Omental fat pad (tissue), 4 donors: Measurements from ENCODE around the gene FRMD4A. TPM values are rescaled to one million over a fixed set of nuclear protein-coding genes. Genes with fewer than 3 reads are reported as not detected.

Experiments
- ATAC-seq: fragments of 150-250 bp; one replicate; pipeline ENCODE4 v1.9.1; 2016; ENCODE audit warnings: mild to moderate bottlenecking, moderate library complexity; ENCODE audit not compliant: low FRiP score
- DNase-seq: peaks from one replicate; pipeline ENCODE4 v3.0.0-alpha.2; 2019; ENCODE audit warnings: low spot score
- CTCF ChIP-seq, 3 donors: fragments of 450-650 bp; IDR thresholded peaks; one replicate each; pipeline ENCODE4 v1.5.1; 2016 to 2017; ENCODE audit warnings: antibody characterized with exemption in 3 of 3, mild to moderate bottlenecking in 3 of 3, moderate library complexity in 2 of 3
- total RNA-seq, 4 donors: library from RNA; depleted of rRNA; stranded (reverse); fragments of >200 nt; gene quantifications; one replicate each; pipeline ENCODE4 v1.1.0, GENCODE V29; 2016

FRMD4A gene
- 100 to 1,000 TPM in 1 of 4 donors, 10 to 100 TPM in 3; 66.8 to 119 (median 81.6) TPM for total RNA-seq

GRCh38 chr10:14330388-14331061 is at the start of gene FRMD4A:
FRMD4A (minus strand) TSS chr10:14330924.
- no peak for TF ChIP-seq CTCF (IDR thresholded peaks at IDR 0.05)
- ATAC-seq (peak; percentile 55), DNase-seq (no peak)

GRCh38 chr10:14379556-14380280 is 49.0 kb upstream of the FRMD4A start:
- no peak for ATAC-seq
- DNase-seq, result no peak
- TF ChIP-seq CTCF (IDR thresholded peaks at IDR 0.05), result no peak

GRCh38 chr10:14378387-14378960 is 47.8 kb upstream of the FRMD4A start:
- no peak for ATAC-seq

GRCh38 chr10:14377591-14378175 is 47.0 kb upstream of the FRMD4A start:
- DNase-seq (no peak), ATAC-seq (no peak)
- no peak for TF ChIP-seq CTCF (IDR thresholded peaks at IDR 0.05)

More at GRCh38 chr10:14378387-14378960, 47.8 kb upstream of the FRMD4A start:
- DNase-seq, result no peak
- TF ChIP-seq CTCF (IDR thresholded peaks at IDR 0.05), result no peak

GRCh38 chr10:14374745-14375445 is 44.2 kb upstream of the FRMD4A start:
- DNase-seq (no peak), ATAC-seq (no peak)
- no peak for TF ChIP-seq CTCF (IDR thresholded peaks at IDR 0.05)

- no peak for DNase-seq
- TF ChIP-seq CTCF (IDR thresholded peaks at IDR 0.05), result no peak
- no peak for ATAC-seq
These were observed 41.9 kb upstream of the FRMD4A start for GRCh38 chr10:14372606-14373005.
